HG03175 (cell line): ENCODE measurements around the gene SNX1.
"Not testable (repeated sequence)": the region's sequence is repeated elsewhere in the genome, so short reads cannot be mapped to it uniquely, and the experiment has no call there.

Source experiments
- ATAC-seq: cut with Tn5 transposase; IDR thresholded peaks from one replicate; pipeline ENCODE4 v1.9.1; 2021; ENCODE audit warnings: mild to moderate bottlenecking, moderate library complexity; ENCODE audit not compliant: unreplicated experiment

The SNX1 gene

DNA sequence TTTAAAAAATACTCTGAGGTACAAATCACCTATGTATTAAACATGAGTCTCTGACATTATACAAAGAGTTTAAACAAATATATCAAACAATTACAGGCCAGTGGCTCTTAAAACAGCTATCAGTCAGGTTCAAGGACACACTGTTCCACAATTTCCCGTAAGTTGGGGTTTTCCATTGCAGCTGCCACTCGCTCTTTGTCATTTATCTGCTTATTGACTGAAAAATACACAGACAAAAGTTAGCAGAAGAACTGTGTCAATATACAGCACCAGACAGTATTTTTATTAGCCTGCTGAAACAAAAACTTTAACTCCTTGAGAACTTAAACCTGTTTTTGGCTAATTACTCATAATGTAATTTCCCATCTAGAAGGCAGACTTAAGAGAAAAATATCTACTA lies 23.0 kb upstream of the SNX1 start:
- no peak for ATAC-seq

- ATAC-seq: not testable (repeated sequence)
Measured at GRCh38 chr15:64073496-64073895, 22.3 kb upstream of the SNX1 start.

DNA sequence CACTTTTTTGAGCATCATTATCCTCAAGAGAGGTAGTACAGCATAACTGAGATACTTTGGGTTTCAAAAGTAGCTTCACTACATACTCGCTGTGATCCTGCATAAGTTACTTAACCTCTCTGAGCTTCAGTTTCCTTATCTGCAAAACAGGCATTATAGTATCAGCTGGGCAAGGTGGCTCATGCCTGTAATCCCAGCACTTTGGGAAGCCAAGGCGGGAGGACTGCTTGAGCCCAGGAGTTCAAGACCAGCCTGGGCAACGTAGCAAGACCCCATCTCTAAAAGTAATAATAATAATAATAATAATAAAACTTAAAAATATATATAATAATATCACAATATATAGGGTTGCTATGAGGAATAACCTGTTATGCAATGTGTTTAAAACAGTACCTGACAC lies 13.0 kb upstream of the SNX1 start:
- ATAC-seq: no peak

DNA sequence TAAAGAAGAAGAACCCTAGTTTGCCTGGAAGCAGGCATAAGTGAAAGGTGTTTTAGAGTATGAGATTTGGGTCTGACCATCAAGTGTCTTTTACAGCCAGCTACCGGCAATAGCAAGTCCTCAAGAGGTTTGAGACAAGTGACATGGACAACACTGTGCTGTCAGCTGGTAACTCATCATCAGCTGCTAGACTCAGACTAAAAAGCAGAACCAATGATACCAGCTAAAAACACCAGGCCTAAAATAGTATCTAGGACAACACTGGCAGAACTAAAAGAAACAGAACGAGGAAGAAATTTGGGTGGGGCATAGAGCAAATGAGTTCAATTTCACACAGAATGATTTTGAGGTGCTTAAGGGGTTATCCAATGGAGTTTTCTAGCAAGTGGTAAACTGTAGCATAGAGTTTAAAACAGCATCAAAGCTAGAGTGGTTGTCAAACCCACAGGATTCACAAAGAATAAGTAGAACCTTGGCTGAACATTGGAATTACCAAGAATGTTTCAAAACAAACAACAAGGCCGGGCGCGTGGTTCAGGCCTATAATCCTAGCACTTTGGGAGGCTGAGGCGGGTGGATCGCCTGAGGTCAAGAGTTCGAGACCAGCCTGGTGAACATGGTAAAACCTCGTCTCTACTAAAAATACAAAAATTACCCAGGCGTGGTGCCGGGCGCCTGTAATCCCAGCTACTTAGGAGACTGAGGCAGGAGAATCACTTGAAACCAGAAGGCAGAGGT lies 6.1 kb upstream of the SNX1 start:
- ATAC-seq: peak; percentile 32

DNA sequence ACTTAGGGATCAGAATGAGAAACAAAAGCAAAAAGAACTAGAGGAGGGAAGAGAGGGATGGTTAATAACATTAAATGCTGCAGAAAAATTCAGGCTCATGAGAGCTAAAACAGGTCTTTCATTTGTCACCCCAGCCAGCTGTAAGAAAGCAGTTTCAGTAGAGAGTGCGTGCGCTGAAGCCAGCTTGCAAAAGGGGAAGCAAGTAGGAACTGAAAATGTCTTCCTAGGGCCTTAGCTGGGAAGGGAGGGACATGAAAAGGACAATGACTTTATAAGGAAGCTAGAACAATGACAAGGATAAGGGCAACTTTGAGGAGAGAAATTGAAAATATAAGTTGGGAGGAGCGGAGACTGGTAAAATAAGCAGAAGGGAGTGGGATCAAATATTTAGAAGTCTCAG lies 5.3 kb upstream of the SNX1 start:
- no peak for ATAC-seq

GRCh38 chr15:64092075-64092820 lies 3.5 kb upstream of the SNX1 start:
- no peak for ATAC-seq

DNA sequence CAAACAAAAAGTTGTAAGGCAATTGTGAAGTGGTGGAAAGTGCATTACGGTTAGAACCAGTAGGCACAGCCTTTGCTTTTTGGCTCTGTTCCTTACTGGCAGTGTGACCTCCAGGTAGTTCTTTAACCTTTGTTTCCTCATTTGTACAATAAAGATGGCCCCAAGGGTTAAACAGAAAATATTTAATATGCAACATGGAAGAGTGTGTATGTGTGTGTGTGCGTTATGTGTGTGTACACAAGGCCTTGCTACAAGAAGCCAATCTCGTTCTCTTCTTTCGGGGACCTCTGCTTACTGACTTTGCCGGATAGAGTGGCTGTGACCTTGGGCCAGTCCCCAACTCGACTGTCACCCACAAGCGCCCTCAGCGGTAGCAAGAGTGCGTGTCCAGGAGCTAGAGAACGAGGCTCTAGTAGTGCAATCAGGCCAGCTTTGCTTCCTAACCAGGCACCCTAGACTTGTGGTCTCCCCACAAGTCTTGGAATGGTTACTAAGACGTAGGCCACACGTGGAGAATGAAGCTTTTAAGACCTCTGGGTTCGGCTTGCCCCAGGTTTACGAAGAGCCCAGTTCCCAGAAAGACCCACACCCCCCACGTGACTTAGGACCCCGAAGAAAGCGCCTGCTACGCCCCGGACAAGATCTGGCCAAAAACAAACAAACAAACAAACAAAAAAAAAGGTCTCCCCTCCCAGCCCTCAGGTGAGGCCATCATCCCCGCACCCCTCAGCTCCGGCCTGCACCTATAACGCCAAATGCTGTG lies 2.7 kb upstream of the SNX1 start:
- peak; percentile 19 for ATAC-seq

- peak; percentile 65 for ATAC-seq
Measured at GRCh38 chr15:64093627-64094417, 2.0 kb upstream of the SNX1 start, which contains the start of gene CIAO2A. CIAO2A (minus strand) TSS chr15:64093838; CDS start chr15:64093768, 70 bp downstream.

DNA sequence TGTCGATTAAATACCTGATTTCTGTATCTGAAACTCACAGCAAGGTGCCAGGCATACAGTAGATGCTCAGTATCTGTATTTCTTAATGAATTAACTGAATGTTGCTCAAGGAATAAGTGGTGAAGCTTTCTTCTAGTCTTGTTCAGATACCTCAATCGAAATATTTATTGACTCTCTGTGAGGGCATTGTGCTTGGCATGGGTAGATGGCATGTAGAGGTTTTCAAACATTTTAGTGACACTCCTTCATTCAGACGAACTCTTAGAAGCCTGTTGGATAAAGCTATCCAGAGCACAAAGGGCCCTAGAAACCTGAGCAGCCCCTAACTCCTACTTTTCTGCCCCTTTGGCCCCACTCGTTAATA lies 369 bp upstream of the SNX1 start:
- ATAC-seq: no peak

DNA sequence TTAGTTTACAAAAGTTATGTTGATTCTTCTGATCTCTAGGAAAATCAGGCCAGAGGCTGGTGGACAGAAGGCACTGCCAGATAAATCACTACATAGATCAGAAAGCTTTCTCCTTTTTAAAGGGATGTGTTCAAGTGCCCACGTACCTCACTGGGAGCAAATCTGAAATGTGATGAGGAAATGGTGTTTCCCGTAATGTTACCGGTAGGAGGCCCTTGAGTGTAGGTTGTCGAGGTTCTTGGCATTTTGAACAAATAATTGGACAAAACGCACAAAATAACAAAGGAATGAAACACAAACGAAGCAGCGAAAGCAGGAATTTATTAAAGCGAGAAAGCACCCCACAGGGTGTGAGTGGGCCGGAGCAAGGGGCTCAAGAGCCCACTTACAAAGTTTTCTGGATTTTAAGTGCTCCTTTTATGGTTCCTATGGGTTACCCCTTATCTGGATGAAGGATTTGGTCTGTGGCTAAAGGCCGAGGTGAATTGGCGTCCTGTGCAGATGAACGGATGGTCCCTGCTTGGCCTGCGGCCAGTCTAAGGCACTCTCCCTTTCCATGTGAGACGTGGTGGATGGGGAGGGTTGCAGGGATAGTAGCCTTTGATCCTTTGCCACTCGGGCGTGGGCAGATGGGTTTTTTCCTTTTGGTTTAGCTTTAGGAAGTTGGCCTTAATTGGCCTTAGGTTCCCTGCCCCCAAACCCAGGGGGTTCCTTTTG lies 1.0 kb downstream of the SNX1 start:
- no peak for ATAC-seq

GRCh38 chr15:64099379-64099778 lies 3.6 kb downstream of the SNX1 start:
- no peak for ATAC-seq

- no peak for ATAC-seq
Measured at GRCh38 chr15:64100958-64101357, 5.2 kb downstream of the SNX1 start.

GRCh38 chr15:64102497-64102896 lies 6.7 kb downstream of the SNX1 start:
- no peak for ATAC-seq

DNA sequence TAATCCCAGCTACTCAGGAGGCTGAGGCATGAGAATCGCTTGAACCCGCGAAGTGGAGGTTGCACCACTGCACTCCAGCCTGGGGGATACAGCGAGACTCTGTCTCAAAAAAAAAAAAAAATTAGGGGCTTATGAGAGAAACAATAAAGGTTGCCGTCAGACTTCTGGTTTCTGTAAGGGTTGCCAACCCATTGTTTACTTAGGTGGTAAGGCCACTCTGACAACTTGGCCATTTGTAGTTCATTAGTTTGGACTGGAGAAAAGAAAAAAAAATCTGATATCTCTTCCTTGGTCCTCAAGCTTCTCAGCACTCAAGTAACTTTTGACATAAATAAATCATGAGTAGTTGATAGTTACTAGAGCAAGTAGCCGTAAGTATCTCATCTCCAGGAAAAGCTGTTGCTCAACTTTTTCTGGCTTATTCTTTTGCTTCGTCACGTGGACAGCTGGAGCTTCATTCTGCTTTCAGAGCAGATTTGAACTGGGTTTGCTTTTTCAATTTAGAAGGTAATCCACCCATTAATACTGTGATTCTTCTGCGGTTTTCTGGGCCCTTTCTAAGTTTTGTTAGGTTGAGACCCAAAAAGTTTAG lies 9.4 kb downstream of the SNX1 start:
- ATAC-seq: no peak

DNA sequence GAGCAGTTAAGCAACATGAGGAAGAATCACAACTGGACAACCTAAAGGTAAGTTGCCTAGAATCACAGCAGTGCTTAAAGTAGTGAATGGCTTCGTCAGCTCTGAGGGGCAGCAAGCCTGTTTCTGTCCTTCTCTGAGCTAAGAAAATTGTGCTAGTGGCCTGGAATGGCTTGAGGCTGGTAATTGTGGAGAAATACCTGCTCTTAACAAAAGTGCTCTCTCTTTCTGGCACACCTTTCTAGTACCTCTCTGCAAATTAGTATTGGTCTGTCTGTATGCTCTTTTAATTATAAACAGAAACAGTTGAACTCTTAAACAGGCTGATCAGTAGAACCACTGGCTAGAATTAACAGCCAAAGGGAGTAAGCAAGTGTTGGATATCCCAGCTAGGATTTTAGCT lies 11.6 kb downstream of the SNX1 start:
- no peak for ATAC-seq

DNA sequence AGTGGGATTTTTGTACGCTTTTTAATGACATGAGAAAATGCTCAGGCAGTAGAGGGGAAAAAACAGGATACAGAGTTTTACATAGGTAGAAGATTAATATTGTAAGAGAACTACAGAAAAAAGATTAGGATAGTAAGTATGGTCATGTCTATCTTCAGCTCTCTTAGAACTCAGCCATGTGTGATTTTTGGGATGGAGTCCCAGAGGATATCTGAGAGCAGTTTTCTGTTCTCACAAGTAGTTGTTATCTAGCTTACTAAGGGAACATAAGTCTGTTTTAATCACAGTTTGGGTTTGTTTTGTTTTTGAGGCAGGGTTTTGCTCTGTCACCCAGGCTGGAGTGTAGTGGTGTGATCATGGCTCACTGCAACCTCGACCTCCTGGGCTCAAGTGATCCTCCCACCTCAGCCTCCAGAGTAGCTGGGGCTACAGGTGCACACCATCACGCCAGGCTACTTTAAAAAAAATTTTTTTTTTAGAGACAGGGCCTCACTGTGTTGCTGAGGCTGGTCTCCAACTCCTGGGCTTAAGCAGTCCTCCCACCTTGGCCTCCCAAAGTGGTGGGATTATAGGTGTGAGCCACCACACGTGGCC lies 14.4 kb downstream of the SNX1 start:
- ATAC-seq: not testable (repeated sequence)

DNA sequence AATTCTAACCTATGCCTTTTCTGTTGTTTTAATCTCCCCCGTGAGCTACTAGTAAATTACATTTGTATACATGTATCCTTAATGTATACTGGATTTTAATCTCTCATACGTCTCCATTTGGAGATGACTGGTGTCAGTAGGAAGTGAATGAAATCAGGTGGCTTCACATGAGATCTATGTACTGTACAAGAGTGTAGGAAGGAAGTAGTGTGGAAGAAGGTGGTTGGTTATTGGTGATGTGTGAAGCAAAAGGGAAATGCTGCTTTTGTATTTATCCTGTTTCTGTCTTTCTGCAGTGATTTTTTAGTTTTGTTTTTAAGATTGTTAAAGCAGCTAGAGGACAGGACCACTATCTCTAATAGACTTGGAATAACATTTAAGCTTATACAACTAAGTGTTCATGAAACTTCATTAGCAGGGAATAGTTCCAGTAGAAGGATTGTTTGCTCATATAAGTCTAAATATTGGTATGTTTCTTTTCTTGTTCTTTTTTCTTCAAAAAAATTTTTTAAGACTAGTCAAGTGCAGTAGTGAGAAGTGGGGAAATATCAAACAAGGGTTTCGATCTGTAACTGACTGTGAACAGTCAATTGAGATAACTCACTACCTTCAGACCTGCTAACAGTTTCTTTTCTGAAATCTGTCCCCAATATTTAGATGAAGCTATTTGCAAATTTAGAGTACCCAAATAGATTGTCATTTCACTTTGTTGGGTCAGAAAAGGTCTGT lies 15.3 kb downstream of the SNX1 start:
- ATAC-seq: peak; percentile 63

GRCh38 chr15:64111679-64112050 lies 15.9 kb downstream of the SNX1 start:
- ATAC-seq: no peak
